BJ (cell line): ENCODE results near the gene B3GNT3. TPM values are rescaled to one million over a fixed set of nuclear protein-coding genes. Genes with fewer than 3 reads are reported as not detected.
"Not testable (repeated sequence)": the region's sequence is repeated elsewhere in the genome, so short reads cannot be mapped to it uniquely, and the experiment has no call there.

Experiments used
- CTCF ChIA-PET: fragments of 350-600 bp; formaldehyde crosslinking; extraction: SDS; loops from one replicate; lab custom pipeline; 2021; ENCODE audit warnings: antibody characterized with exemption, inconsistent platforms; lab: Yijun Ruan, JAX
- POLR2A ChIA-PET: fragments of 300-600 bp; sonication (Branson Sonifier 250); formaldehyde crosslinking; extraction: SDS; loops from one replicate; lab custom pipeline; 2021; ENCODE audit warnings: antibody characterized with exemption; lab: Charles Lee
- DNase-seq: peaks from one replicate; pipeline ENCODE4 v3.0.0-alpha.2; 2011; ENCODE audit warnings: low read depth
- H3K27me3 ChIP-seq: 2 replicates; pipeline ENCODE4 v1.6.0; 2011; ENCODE audit warnings: low read length; ENCODE audit not compliant: control insufficient read depth, insufficient read depth
- H3K36me3 ChIP-seq: 2 replicates; pipeline ENCODE4 v1.5.1; 2011; ENCODE audit warnings: low read length; ENCODE audit not compliant: control insufficient read depth, insufficient read depth
- H3K4me3 ChIP-seq: 2 replicates; pipeline ENCODE4 v1.5.1; 2011; ENCODE audit warnings: low read depth, mild to moderate bottlenecking, control low read depth, low read length
- CTCF ChIP-seq: IDR thresholded peaks from 2 replicates; pipeline ENCODE4 v1.5.1; 2011; ENCODE audit warnings: low read depth, mild to moderate bottlenecking, control low read depth, inconsistent platforms, low read length, moderate library complexity; ENCODE audit not compliant: insufficient read depth
- polyA plus RNA-seq: library from polyadenylated mRNA; depleted of rRNA; stranded (reverse); fragments of >200 nt; gene quantifications from 2 replicates; pipeline ENCODE4 v1.2.3, GENCODE V29; 2011

The B3GNT3 gene
- polyA plus RNA-seq, 1 experiment: not detected

DNA sequence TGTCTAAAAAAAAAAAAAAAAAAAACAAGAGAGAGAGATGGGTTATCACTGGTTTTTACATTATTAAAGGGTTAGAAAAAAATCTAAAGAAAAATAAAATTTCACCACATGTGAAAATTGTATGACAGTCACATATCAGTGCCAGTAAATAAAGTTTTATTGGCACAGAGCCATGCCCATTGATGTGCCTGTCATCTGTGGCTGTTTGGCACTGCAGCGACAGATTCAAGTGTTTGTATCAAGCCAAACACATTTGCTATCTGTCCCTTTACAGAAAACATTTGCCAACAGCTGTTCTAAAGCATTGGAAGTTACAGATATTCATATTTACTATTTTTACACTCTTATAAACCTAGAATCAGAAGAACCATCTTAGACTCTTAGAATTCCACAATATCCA lies 27.4 kb upstream of the B3GNT3 start:
- TF ChIP-seq CTCF: no peak
- no peak for DNase-seq
- ChIA-PET POLR2A (no interaction called here), CTCF (interaction anchor here (0.9 to 2.7 kb wide), 18 partner anchors 7 to 368 kb away, joined by 3 to 43 read pairs (median 5); partner anchors contain the start of genes B3GNT3 and RPL18A)
- Histone ChIP-seq H3K36me3 (no peaks in the 10 kb centered on the region), H3K4me3 (no peak overlapping the region), H3K27me3 (no peaks in the 10 kb centered on the region)

GRCh38 chr19:17770613-17771012 lies 24.3 kb upstream of the B3GNT3 start:
- POLR2A ChIA-PET: no interaction called here

GRCh38 chr19:17772172-17772571 lies 22.8 kb upstream of the B3GNT3 start:
- DNase-seq: no peak
- Histone ChIP-seq H3K27me3 (no peaks in the 10 kb centered on the region), H3K36me3 (no peaks in the 10 kb centered on the region), H3K4me3 (no peak overlapping the region)
- ChIA-PET POLR2A (no interaction called here), CTCF (interaction anchor here (1.0 kb wide), 1 partner anchor 68 kb away, joined by 4 read pairs; no protein-coding TSS in a partner anchor)
- TF ChIP-seq CTCF: no peak

More at GRCh38 chr19:17770613-17771012, 24.3 kb upstream of the B3GNT3 start:
- CTCF ChIA-PET: no interaction called here
- TF ChIP-seq CTCF: no peak
- H3K4me3 ChIP-seq: no peak overlapping the region
- DNase-seq: no peak
- H3K36me3 ChIP-seq: no peaks in the 10 kb centered on the region
- no peaks in the 10 kb centered on the region for H3K27me3 ChIP-seq

DNA sequence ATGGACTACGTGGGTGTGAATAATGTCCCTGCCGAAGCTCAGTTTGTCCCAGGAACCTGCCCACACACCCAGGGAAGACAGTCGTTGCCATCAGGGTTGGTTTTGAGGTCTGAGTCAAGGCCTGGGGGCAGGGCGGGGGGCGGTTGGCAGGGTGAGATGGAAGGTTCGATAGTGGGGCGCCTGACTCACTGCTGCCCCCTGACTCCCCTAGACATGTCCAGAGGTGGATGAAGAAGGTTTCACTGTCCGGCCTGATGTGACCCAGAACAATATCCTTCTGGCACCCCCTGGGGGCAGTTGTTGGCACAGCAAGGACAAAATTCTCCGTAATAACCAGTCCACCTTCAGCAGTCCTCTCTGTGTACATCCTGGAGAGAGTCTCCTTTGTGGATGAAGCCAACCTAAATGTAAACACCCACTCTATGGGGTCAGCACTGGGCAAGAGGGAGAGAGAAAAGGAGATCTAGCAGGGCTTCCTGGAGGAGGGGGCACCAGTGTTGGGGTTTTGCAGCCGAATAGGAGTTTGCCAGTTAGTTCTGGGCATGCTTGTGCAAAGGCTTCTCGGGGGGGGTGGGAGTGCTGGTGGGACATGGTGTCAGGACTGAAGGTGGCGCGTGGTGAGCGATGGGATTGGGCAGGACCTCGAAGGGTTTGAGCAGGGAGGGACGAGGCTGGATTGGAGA lies 19.6 kb upstream of the B3GNT3 start:
- Histone ChIP-seq H3K36me3 (no peaks in the 10 kb centered on the region), H3K4me3 (no peak overlapping the region), H3K27me3 (no peaks in the 10 kb centered on the region)
- peak; percentile 68 for TF ChIP-seq CTCF
- ChIA-PET CTCF (interaction anchor here (0.6 to 2.4 kb wide), 11 partner anchors 9 to 326 kb away, joined by 3 to 12 read pairs (median 3); partner anchors contain the start of gene TMEM221), POLR2A (no interaction called here)
- no peak for DNase-seq

DNA sequence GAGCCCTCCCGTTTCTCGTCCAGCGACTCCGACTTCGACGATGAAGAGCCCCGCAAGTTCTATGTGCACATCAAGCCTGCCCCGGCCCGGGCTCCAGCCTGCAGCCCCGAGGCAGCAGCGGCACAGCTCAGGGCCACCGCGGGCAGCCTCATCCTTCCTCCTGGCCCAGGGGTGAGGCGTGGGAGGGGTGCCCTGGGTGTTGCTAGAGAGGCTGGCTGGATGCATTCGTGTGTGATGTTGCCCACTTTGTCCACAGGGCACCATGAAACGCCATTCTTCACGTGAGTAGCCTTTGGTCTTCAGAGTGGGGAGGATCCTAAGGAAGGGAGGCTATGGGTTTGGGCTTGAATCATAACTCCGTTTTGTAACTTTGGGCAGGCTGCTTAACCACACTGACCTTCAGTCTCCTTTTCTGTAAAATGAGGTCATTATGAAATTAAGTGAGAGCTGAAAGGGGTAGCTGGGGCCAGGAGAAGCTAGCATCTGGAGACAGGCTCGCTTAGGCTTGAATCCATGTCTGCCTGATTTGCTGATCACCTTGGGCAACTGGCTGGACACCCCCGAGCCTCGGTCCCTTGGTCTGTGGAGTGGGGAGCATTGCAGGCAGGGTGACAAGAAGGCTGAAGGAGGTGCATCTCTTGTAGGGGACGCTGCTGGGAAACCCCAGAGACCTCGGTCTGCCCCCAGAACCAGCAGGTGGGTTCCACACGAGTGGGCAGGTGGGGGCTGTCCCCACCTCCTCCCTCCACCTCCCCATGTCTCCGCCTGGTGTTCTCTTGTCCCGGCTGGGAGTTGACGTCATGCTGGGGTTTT lies 18.7 kb upstream of the B3GNT3 start:
- DNase-seq: no peak
- ChIA-PET POLR2A (no interaction called here), CTCF (interaction anchor here (1.3 to 2.4 kb wide), 3 partner anchors 8 to 15 kb away, joined by 3 to 12 read pairs (median 9); no protein-coding TSS in a partner anchor)
- no peak for TF ChIP-seq CTCF
- Histone ChIP-seq H3K27me3 (no peaks in the 10 kb centered on the region), H3K4me3 (no peak overlapping the region), H3K36me3 (no peaks in the 10 kb centered on the region)

DNA sequence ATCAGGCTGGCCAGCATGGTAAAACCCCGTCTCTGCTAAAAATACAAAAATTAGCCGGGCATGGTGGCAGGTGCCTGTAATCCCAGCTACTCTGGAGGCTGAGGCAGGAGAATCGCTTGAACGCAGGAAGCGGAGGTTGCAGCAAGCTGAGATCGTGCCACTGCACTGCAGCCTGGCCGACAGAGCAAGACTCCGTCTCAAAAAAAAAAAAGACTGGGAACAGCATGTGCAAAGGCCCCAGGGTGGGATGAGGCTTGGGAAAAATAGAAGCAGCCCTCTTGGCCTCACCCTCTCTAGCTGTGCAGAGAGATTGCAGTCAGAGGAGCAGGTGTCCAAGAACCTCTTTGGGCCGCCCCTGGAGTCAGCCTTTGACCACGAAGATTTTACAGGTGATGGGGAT lies 17.1 kb upstream of the B3GNT3 start:
- H3K27me3 ChIP-seq, H3K4me3 ChIP-seq, POLR2A ChIA-PET, H3K36me3 ChIP-seq, DNase-seq: not testable (repeated sequence)
- CTCF ChIA-PET: interaction anchor here (0.6 to 2.4 kb wide), 3 partner anchors 12 to 124 kb away, joined by 3 to 12 read pairs (median 6); no protein-coding TSS in a partner anchor
